Peyer's patch (tissue), 4 donors: ENCODE results near the gene RASAL2.

Experiments
- POLR2A ChIP-seq, 2 donors: fragments of 450-650 bp; IDR thresholded peaks; one replicate each; pipeline ENCODE4 v1.5.1; 2017; ENCODE audit warnings: antibody characterized with exemption in 2 of 2, mild to moderate bottlenecking in 2 of 2, moderate library complexity in 2 of 2
- TF ChIP-seq, protein P1 (sequence below), 6 experiments: fragments of 450-650 bp in 4 of 6; fragments of 200-600 bp in 2 of 6; sonication (generic) in 1 of 6; IDR thresholded peaks; one replicate each; pipeline ENCODE4 v1.5.1; 2017 to 2019; ENCODE audit warnings: antibody characterized with exemption in 6 of 6, mild to moderate bottlenecking in 3 of 6, moderate library complexity in 1 of 6

DNA sequence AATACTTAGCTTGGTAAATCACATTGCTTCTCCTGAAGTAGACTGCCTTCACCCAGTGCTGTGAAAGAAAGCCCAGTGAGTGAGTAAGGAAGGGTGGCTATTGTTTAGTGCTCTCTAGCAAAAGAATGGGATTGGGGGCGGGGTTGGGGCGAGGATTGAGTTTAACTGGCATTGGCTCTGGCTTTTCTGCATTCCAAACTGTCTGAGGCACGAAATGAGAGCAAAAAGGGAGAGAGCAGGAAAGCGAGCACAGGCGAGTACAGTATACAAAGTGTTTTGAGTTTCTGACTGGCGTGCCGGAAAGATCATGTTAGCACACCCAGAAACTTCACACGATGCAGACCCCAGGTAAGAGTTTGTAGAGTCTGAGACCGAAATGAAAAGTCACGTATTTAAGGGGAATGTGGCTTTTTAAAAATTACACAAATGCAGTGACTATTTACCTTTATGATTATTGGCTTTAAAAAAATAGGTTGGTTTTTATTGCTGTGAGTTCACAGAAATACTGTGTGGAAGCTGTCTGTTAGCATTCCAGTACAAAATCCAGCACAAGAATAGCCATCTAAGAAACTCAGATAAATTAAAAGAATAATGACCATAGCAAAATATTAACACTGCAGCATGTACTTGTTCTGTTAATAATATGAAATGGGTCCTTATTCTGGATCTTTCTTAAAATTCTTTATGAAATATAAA lies 247.5 kb downstream of the RASAL2 start:
- TF ChIP-seq, protein P1, sequence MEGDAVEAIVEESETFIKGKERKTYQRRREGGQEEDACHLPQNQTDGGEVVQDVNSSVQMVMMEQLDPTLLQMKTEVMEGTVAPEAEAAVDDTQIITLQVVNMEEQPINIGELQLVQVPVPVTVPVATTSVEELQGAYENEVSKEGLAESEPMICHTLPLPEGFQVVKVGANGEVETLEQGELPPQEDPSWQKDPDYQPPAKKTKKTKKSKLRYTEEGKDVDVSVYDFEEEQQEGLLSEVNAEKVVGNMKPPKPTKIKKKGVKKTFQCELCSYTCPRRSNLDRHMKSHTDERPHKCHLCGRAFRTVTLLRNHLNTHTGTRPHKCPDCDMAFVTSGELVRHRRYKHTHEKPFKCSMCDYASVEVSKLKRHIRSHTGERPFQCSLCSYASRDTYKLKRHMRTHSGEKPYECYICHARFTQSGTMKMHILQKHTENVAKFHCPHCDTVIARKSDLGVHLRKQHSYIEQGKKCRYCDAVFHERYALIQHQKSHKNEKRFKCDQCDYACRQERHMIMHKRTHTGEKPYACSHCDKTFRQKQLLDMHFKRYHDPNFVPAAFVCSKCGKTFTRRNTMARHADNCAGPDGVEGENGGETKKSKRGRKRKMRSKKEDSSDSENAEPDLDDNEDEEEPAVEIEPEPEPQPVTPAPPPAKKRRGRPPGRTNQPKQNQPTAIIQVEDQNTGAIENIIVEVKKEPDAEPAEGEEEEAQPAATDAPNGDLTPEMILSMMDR (IDR thresholded peaks at IDR 0.05): no peak
- TF ChIP-seq POLR2A (IDR thresholded peaks at IDR 0.05): no peak
